Testis (tissue), 3 donors: ENCODE results near the gene RC3H2. TPM values are rescaled to one million over a fixed set of nuclear protein-coding genes. Genes with fewer than 3 reads are reported as not detected.
"Not testable (repeated sequence)": the region's sequence is repeated elsewhere in the genome, so short reads cannot be mapped to it uniquely, and the experiment has no call there.

ENCODE experiments used
- DNase-seq: peaks from one replicate; pipeline ENCODE4 v3.0.0-alpha.2; 2019
- H3K27ac ChIP-seq, 2 donors: fragments of 200-600 bp; sonication (generic); one replicate each; pipeline ENCODE4 v1.5.1; 2019
- H3K27me3 ChIP-seq: fragments of 200-600 bp; sonication (generic); one replicate; pipeline ENCODE4 v1.5.1; 2019
- H3K36me3 ChIP-seq: fragments of 200-600 bp; sonication (generic); one replicate; pipeline ENCODE4 v1.5.1; 2017; ENCODE audit warnings: low read depth; ENCODE audit errors: missing control alignments
- H3K4me1 ChIP-seq: fragments of 200-600 bp; sonication (generic); one replicate; pipeline ENCODE4 v1.5.1; 2019
- H3K4me3 ChIP-seq, 2 donors: fragments of 200-600 bp; sonication (generic); one replicate each; pipeline ENCODE4 v1.5.1; 2017 to 2019
- H3K9me3 ChIP-seq: fragments of 200-600 bp; sonication (generic); one replicate; pipeline ENCODE4 v1.5.1; 2017
- CTCF ChIP-seq, 3 experiments: fragments of 450-650 bp in 2 of 3; fragments of 200-600 bp in 1 of 3; sonication (generic) in 1 of 3; IDR thresholded peaks; one replicate each; pipeline ENCODE4 v1.5.1; 2016 to 2019; ENCODE audit warnings: antibody characterized with exemption in 3 of 3, mild to moderate bottlenecking in 2 of 3, moderate library complexity in 1 of 3
- POLR2A ChIP-seq: fragments of 450-650 bp; IDR thresholded peaks from one replicate; pipeline ENCODE4 v1.6.1; 2017; ENCODE audit warnings: antibody characterized with exemption, mild to moderate bottlenecking, moderate library complexity
- WGBS, 2 donors: methylation state at CpG; one replicate each; pipeline ENCODE4 v1.1.5; 2018; 5-methylcytosine and 5-hydroxymethylcytosine counted together
- intact Hi-C: fragments of 100-400 bp; cut with DNase I; formaldehyde crosslinking; loops from one replicate; pipeline ENCODE4 v1.15.1; 2023; ENCODE audit warnings: low total_unique reads
- polyA plus RNA-seq: library from polyadenylated mRNA; stranded (reverse); fragments of 350-450 nt; fragmentation: Illumina TruSeq; extraction: RNeasy Lipid Tissue Mini Kit (QIAGEN cat#74804); gene quantifications from one replicate; pipeline ENCODE4 v1.2.3, GENCODE V29; 2014; ENCODE audit warnings: low read depth, low replicate concordance; ENCODE audit not compliant: insufficient read depth
- total RNA-seq, 2 donors: library from RNA; depleted of rRNA; stranded (reverse); fragments of >200 nt; gene quantifications; one replicate each; pipeline ENCODE4 v1.2.3, GENCODE V29; 2016

RC3H2 gene
- total and polyA plus RNA-seq, 3 donors from 2014 or later: 26.1 to 78.6 (median 70.6) TPM

- DNase-seq: no peak
- WGBS, 2 donors: 57 to 84% methylated on average over 2 of the region's 2 CpGs
- TF ChIP-seq CTCF (IDR thresholded peaks at IDR 0.05): no peak
- no peak for TF ChIP-seq POLR2A
Measured at GRCh38 chr9:122848256-122848943, 56.8 kb downstream of the RC3H2 start.

DNA sequence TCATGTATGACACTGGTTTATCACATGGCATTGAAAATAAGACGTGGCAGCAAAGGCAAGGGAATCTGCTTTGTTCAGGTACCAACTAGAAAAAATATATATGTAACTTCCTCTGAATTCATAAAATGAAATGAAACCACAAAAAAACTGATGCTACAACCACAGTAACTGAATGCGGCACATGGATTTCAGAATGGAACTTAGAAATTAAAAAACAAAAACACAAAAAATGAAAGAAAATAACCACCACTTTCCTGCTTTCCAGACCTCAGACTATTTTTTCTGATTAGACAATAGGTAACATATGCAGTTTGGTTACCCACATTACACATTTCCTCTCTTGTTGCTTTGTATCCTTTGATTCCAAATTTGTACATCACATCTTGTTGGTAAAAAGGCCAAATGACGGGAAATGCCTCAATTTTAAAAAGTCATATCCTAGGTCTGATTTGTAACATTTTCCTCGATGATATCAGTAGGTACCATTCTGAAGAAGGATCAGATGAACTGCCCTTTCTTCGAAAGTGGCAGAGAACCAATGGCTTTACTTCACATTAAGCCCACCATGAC is 58.7 kb downstream of the RC3H2 start:
- H3K36me3 ChIP-seq: no peaks in the 10 kb centered on the region
- DNase-seq: no peak
- H3K27me3 ChIP-seq: no peaks in the 10 kb centered on the region
- H3K27ac ChIP-seq: no peak overlapping the region
- intact Hi-C loops: no loop called here
- H3K4me1 ChIP-seq: no peaks in the 10 kb centered on the region
- H3K9me3 ChIP-seq: no peaks in the 10 kb centered on the region
- TF ChIP-seq CTCF (IDR thresholded peaks at IDR 0.05) (no peak), POLR2A (no peak)
- H3K4me3 ChIP-seq: no peak overlapping the region
- WGBS, 2 donors: 85 to 93% methylated on average over 5 of the region's 5 CpGs

More at GRCh38 chr9:122848256-122848943, 56.8 kb downstream of the RC3H2 start:
- Histone ChIP-seq H3K4me1 (no peaks in the 10 kb centered on the region), H3K4me3 (no peak overlapping the region), H3K27me3 (no peaks in the 10 kb centered on the region), H3K27ac (no peak overlapping the region), H3K36me3 (no peaks in the 10 kb centered on the region), H3K9me3 (no peaks in the 10 kb centered on the region)
- intact Hi-C loops: no loop called here

DNA sequence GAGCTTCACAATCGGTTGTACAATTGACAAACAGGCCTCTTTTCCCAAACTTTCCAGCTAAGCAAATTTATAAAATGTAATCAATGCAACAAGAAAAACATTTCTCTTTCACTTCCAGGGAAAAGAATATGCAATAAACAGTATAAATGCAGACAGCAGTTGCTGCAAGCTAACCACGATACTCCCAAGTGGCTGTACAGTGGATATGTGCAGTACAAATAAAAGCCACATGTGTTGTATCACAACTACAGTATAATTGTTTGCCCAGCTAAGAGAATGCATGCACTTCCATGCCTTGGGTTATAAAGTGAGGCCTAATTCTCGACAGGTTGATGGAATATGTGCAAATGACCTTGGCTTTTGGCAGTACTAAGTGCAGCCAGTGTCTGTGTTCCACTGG is 60.0 kb downstream of the RC3H2 start:
- TF ChIP-seq CTCF (IDR thresholded peaks at IDR 0.05) (no peak), POLR2A (no peak)
- 62 to 69% methylated on average over 3 of the region's 3 CpGs for WGBS, 2 donors
- no peaks in the 10 kb centered on the region for H3K9me3 ChIP-seq
- H3K27ac ChIP-seq: no peak overlapping the region
- no peaks in the 10 kb centered on the region for H3K36me3 ChIP-seq
- intact Hi-C loops: no loop called here
- no peak for DNase-seq
- H3K4me3 ChIP-seq: no peak overlapping the region
- no peaks in the 10 kb centered on the region for H3K27me3 ChIP-seq
- no peaks in the 10 kb centered on the region for H3K4me1 ChIP-seq

GRCh38 chr9:122844137-122844536 is 61.0 kb downstream of the RC3H2 start:
- intact Hi-C loops: no loop called here
- DNase-seq: no peak
- Histone ChIP-seq H3K4me3 (no peak overlapping the region), H3K27ac (no peak overlapping the region), H3K4me1 (no peaks in the 10 kb centered on the region), H3K9me3 (no peaks in the 10 kb centered on the region), H3K36me3 (no peaks in the 10 kb centered on the region), H3K27me3 (no peaks in the 10 kb centered on the region)
- 95% methylated on average over 1 of the region's 1 CpG for WGBS, 2 donors
- TF ChIP-seq CTCF (IDR thresholded peaks at IDR 0.05): no peak
- TF ChIP-seq POLR2A: no peak

- H3K36me3 ChIP-seq: no peaks in the 10 kb centered on the region
- 66 to 77% methylated on average over 4 of the region's 4 CpGs for WGBS, 2 donors
- no peak for DNase-seq
- no peak overlapping the region for H3K4me3 ChIP-seq
- no peaks in the 10 kb centered on the region for H3K9me3 ChIP-seq
- intact Hi-C loops: no loop called here
- no peaks in the 10 kb centered on the region for H3K4me1 ChIP-seq
- TF ChIP-seq CTCF (IDR thresholded peaks at IDR 0.05) (no peak), POLR2A (no peak)
- no peak overlapping the region for H3K27ac ChIP-seq
- H3K27me3 ChIP-seq: no peaks in the 10 kb centered on the region
Measured at GRCh38 chr9:122841501-122841900, 63.7 kb downstream of the RC3H2 start.

DNA sequence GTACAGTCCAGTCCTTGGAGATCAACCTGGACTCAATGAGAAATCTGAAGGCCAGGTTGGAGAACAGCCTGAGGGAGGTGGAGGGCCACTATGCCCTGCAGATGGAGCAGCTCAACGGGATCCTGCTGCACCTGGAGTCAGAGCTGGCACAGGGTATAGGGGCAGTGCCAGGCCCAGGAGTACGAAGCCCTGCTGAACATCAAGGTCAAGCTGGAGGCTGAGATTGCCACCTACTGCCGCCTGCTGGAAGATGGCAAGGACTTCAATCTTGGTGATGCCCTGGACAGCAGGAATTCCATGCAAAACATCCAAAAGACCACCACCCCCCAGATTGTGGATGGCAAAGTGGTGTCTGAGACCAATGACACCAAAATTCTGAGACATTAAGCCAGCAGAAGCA is 66.7 kb downstream of the RC3H2 start:
- H3K27me3 ChIP-seq, H3K4me1 ChIP-seq, intact Hi-C loops, H3K27ac ChIP-seq, H3K4me3 ChIP-seq, H3K36me3 ChIP-seq, DNase-seq, H3K9me3 ChIP-seq: not testable (repeated sequence)
- WGBS, 2 donors: 65 to 84% methylated on average over 3 of the region's 3 CpGs
